NCI-H1092 treated with DMSO at 0.1 percent for 48 hours (cell line): Measurements from ENCODE around the gene BEX4.

ENCODE experiments used
- DNase-seq: peaks from one replicate; lab custom pipeline; 2025; lab: John Stamatoyannopoulos, UW

BEX4 gene

GRCh38 chrX:103236296-103236695 lies 21.4 kb downstream of the BEX4 start:
- no peak for DNase-seq

DNA sequence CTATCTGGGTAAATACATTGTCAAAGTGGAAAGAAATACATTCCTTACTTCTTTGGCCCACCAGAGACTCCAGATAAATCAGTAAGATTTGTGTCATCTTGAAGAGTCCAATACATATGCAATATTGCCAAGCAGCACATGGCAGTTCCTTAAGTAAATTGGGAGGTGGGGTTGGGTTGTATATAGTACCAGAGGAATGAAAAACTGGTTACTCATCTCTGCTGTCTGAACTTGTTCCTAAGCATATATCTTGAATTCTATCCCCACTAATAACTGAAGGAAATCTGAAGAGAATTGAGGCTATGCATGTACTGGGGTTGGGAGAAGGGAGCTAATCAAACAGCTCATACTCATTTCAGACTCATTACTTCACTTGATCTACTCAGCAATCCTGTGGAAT lies 25.2 kb downstream of the BEX4 start:
- no peak for DNase-seq

GRCh38 chrX:103248553-103248952 lies 33.6 kb downstream of the BEX4 start:
- DNase-seq: peak; percentile 9

- no peak for DNase-seq
These were observed 34.9 kb downstream of the BEX4 start for GRCh38 chrX:103249805-103250204.

GRCh38 chrX:103250977-103251376 lies 36.1 kb downstream of the BEX4 start:
- DNase-seq: no peak

GRCh38 chrX:103253608-103254007 lies 38.7 kb downstream of the BEX4 start:
- DNase-seq: no peak

DNA sequence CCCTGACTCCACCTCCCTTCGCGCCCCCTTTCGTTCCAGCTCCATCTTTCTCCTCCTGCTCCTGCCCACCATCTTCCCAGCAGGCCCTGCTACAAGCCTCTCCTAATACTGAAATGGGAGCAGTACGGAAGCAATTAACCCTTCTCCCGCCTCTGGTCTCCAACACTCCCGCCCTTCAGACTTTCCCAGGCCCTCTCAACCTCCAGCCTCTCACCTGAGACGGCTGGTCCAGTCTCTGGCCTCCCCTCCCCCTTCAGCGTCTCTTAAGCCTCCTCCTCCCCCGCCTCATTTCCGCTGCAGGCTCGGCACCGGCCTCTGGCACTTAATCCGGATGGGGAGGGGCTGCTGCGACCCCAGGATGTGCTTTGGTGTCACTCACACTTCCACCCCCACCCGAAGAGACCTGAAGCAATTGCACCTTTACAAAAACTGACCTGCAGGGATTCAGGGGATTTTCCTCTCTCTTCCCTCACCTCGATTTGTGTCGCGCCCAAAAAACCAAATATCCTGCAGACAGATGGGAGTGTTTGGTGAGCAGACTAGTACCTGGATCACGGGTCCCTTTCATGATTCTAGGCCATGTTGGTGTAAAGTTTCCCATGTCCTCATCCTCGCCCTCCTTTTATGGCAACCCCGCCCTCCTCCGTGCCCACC lies 39.4 kb downstream of the BEX4 start:
- DNase-seq: peak; percentile 59

GRCh38 chrX:103254921-103255493 lies 40.1 kb downstream of the BEX4 start, which contains the start of gene TCEAL8:
Gene TCEAL8 (minus strand): TSS chrX:103255155. CDS start chrX:103253979, 1,176 bp downstream.
- DNase-seq: peak; percentile 79

GRCh38 chrX:103256651-103257050 lies 41.7 kb downstream of the BEX4 start:
- DNase-seq: no peak

GRCh38 chrX:103258275-103258674 lies 43.4 kb downstream of the BEX4 start:
- DNase-seq: no peak
